Pancreas (tissue), 10 donors: ENCODE results near the gene SPOCK3. TPM values are rescaled to one million over a fixed set of nuclear protein-coding genes. Genes with fewer than 3 reads are reported as not detected.

Source experiments
- ATAC-seq, 4 donors: fragments of 200-7000 bp; cut with Tn5 transposase; one replicate each; pipeline versions ENCODE4 v1.8.0 to v1.9.1; 2020; ENCODE audit warnings: mild to moderate bottlenecking in 4 of 4, moderate library complexity in 4 of 4
- DNase-seq, 6 donors: peaks; one replicate each; pipeline ENCODE4 v3.0.0-alpha.2; 2020
- FAIRE-seq: peaks from 2 replicates; lab custom pipeline; 2012; peaks lifted over from hg19 to GRCh38; lab: Jason Lieb, UNC
- H3K27ac ChIP-seq, 4 donors: fragments of 200-600 bp; sonication (generic); 1 replicate in 3 of 4; 2 replicates in 1 of 4; pipeline versions ENCODE4 v1.5.0 to v1.8.0; 2020
- H3K27me3 ChIP-seq, 4 donors: fragments of 200-600 bp; one replicate each; pipeline ENCODE4 v1.8.0; 2021
- H3K36me3 ChIP-seq, 3 donors: fragments of 200-600 bp; sonication (generic) in 1 of 3; one replicate each; pipeline versions ENCODE4 v1.5.0 to v1.8.0; 2020 to 2021
- H3K4me1 ChIP-seq, 3 donors: fragments of 200-600 bp; one replicate each; pipeline ENCODE4 v1.8.0; 2021
- H3K4me3 ChIP-seq, 4 donors: fragments of 200-600 bp; sonication (generic) in 2 of 4; one replicate each; pipeline versions ENCODE4 v1.5.0 to v1.8.0; 2020 to 2021
- H3K9me3 ChIP-seq, 4 donors: fragments of 200-600 bp; one replicate each; pipeline ENCODE4 v1.8.0; 2021
- CTCF ChIP-seq, 4 donors: fragments of 200-600 bp; sonication (generic) in 3 of 4; IDR thresholded peaks; one replicate each; pipeline versions ENCODE4 v1.5.0 to v1.8.0; 2021; ENCODE audit warnings: antibody characterized with exemption in 4 of 4
- WGBS, 2 donors: extraction: QIAGEN DNeasy Blood & Tissue Kit; methylation state at CpG; one replicate each; pipeline ENCODE4 v1.1.7; 2013; 5-methylcytosine and 5-hydroxymethylcytosine counted together
- intact Hi-C, 3 donors: fragments of 100-400 bp; cut with DNase I; formaldehyde crosslinking; loops; one replicate each; pipeline versions ENCODE4 v1.11.1 to v1.14.2; 2022
- polyA plus RNA-seq, 2 donors: library from polyadenylated mRNA; stranded (reverse); fragments of 200-250 nt; gene quantifications; one replicate each; pipeline ENCODE4 v1.2.3, GENCODE V29; 2013
- total RNA-seq, 6 donors: library from RNA; stranded (reverse); fragmentation: NEBNext Ultra II Directional in 4 of 6; extraction: Animal tissue kit (Norgen Biotek cat#: 25700) in 4 of 6; gene quantifications; one replicate each; pipeline versions ENCODE4 v1.2.1 to v1.2.4, GENCODE V29; 2021 to 2023
- donor health status: healthy with polysubstance abuse.
- donor health status: DM: no; HTN: no; CAD: no; lungs with moderate emphysema.
- donor health status: DM: no; HTN: no; CAD: no.
- donor health status: control.
- donor health status: control.
- donor health status: Bipolar disorder and iron deficiency.
- donor health status: DM: yes; HTN: yes; CAD: no.
- donor health status: DM: no; HTN: no; CAD: no.
- donor health status: DM: no; HTN: no; CAD: no.
- donor health status: DM: yes; HTN: yes; CAD: no.

The SPOCK3 gene
- total and polyA plus RNA-seq, 8 donors, result 0.16 to 3.1 (median 0.61) TPM

GRCh38 chr4:166895771-166896170 lies 338.5 kb downstream of the SPOCK3 start:
- FAIRE-seq (no peak), ATAC-seq (no peak), DNase-seq (no peak)
- Histone ChIP-seq H3K4me3 (no peak overlapping the region), H3K27me3 (no peaks in the 10 kb centered on the region), H3K4me1 (no peaks in the 10 kb centered on the region), H3K36me3 (no peaks in the 10 kb centered on the region), H3K27ac (no peak overlapping the region), H3K9me3 (no peaks in the 10 kb centered on the region)
- no peak for TF ChIP-seq CTCF (IDR thresholded peaks at IDR 0.05)
- intact Hi-C loops, result no loop called here
- WGBS, 2 donors, result 87 to 97% methylated on average over 1 of the region's 1 CpG

- FAIRE-seq (no peak), ATAC-seq (no peak), DNase-seq (no peak)
- Histone ChIP-seq H3K27me3 (no peaks in the 10 kb centered on the region), H3K36me3 (no peaks in the 10 kb centered on the region), H3K27ac (no peak overlapping the region), H3K4me1 (no peaks in the 10 kb centered on the region), H3K4me3 (no peak overlapping the region), H3K9me3 (no peaks in the 10 kb centered on the region)
- WGBS, 2 donors, result 56 to 75% methylated on average over 1 of the region's 1 CpG
- intact Hi-C loops, result no loop called here
- TF ChIP-seq CTCF (IDR thresholded peaks at IDR 0.05), result no peak
Measured at GRCh38 chr4:166887457-166887856, 346.8 kb downstream of the SPOCK3 start.

GRCh38 chr4:166886718-166887117 lies 347.6 kb downstream of the SPOCK3 start:
- Histone ChIP-seq H3K9me3 (no peaks in the 10 kb centered on the region), H3K27me3 (no peaks in the 10 kb centered on the region), H3K36me3 (no peaks in the 10 kb centered on the region), H3K27ac (no peak overlapping the region), H3K4me1 (no peaks in the 10 kb centered on the region), H3K4me3 (no peak overlapping the region)
- WGBS, 2 donors, result 67 to 77% methylated on average over 2 of the region's 2 CpGs
- no peak for DNase-seq
- intact Hi-C loops, result no loop called here
- TF ChIP-seq CTCF (IDR thresholded peaks at IDR 0.05), result no peak
- ATAC-seq, result no peak
- no peak for FAIRE-seq

GRCh38 chr4:166882221-166882620 lies 352.1 kb downstream of the SPOCK3 start:
- FAIRE-seq, result no peak
- WGBS, 2 donors, result 61 to 69% methylated on average over 2 of the region's 2 CpGs

More at GRCh38 chr4:166882221-166882620, 352.1 kb downstream of the SPOCK3 start:
- H3K36me3 ChIP-seq, result no peaks in the 10 kb centered on the region
- H3K9me3 ChIP-seq, result no peaks in the 10 kb centered on the region
- H3K27me3 ChIP-seq, result peaks cover 0 to 3% (median 0%) of the 10 kb centered on the region in 4 donors
- no peaks in the 10 kb centered on the region for H3K4me1 ChIP-seq
- ATAC-seq (no peak), DNase-seq (no peak)
- H3K27ac ChIP-seq, result no peak overlapping the region
- no peak for TF ChIP-seq CTCF (IDR thresholded peaks at IDR 0.05)
- intact Hi-C loops, result no loop called here
- no peak overlapping the region for H3K4me3 ChIP-seq
